ENCODE measurements around the gene SCGB1C1.

SCGB1C1 gene

GRCh38 chr11:207208-207862 is 14.5 kb downstream of the SCGB1C1 start, which contains the start of the genes BET1L and RIC8A:
TSS of gene BET1L (minus strand) at chr11:207399. CDS start at chr11:207321, 78 bp downstream.
TSS of gene RIC8A (plus strand) at chr11:207708. CDS start at chr11:208855, 1,147 bp downstream.
- peak; percentile 99 for DNase-seq (ENCODE audit: low read depth)
- no peak for TF ChIP-seq CTCF (conservative IDR thresholded peaks at IDR 0.05; ENCODE audit: low read length)
- peak within 1 kb of the TSS; percentile 99 for H3K4me3 ChIP-seq (ENCODE audit: low read length)

DNA sequence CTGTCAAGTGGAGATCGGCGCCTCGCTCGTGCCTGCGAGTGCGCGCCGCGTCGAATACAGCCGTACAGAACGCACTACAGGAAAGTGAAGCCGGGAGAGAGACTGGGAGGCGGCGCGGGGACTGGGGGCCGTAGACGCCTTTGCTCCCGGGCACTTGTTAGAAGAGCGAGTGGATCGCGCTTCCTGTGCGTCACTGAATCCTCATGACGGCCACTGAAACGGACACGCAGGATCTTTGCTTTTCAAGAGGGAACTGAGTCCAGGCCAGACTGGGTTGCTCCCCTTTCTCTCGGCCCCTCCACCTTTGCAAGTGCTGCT is 14.9 kb downstream of the SCGB1C1 start:
- peak; percentile 64 for DNase-seq (ENCODE audit: low read depth)
- no peak for TF ChIP-seq CTCF (conservative IDR thresholded peaks at IDR 0.05; ENCODE audit: low read length)
- peak overlapping the region; percentile 99 for H3K4me3 ChIP-seq (ENCODE audit: low read length)

DNA sequence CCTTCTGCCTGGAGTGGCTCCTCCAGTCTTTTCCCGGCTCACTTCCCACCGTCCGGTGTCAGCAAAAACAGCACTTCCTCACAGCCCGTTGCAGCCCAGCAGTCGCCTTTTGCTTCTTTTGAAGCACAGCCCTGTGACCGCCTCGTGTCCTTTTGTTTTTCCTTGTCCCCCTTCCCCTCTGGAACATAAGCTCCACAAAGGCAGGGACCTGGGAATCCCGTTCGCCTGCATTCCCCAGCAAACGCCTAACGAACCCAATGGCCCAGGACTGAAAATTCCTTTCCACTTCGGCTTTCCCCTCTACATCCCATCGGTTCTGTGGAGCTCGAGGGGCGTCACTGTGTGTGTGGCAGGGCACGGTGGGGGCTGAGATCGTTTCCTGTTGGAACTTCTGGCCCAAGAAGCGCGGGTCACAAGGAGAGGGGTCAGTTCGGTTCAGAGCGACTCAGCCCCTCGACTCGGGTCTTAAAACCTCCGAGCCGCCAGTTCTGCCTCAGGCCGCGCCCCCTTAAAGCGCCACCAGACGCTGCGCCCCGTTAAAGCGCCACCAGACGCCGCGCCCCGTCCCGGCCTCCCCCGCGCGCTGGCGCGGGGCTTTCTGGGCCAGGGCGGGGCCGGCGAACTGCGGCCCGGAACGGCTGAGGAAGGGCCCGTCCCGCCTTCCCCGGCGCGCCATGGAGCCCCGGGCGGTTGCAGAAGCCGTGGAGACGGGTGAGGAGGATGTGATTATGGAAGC is 15.5 kb downstream of the SCGB1C1 start:
- H3K4me3 ChIP-seq (ENCODE audit: low read length), result peak overlapping the region; percentile 99
- no peak; the same call in 1 of the 2 replicates for TF ChIP-seq CTCF (conservative IDR thresholded peaks at IDR 0.05; ENCODE audit: low read length)
- DNase-seq (ENCODE audit: low read depth), result peak; percentile 69

GRCh38 chr11:208917-209260 is 16.0 kb downstream of the SCGB1C1 start:
- no peak for DNase-seq (ENCODE audit: low read depth)
- H3K4me3 ChIP-seq (ENCODE audit: low read length), result peak overlapping the region; percentile 99
- TF ChIP-seq CTCF (conservative IDR thresholded peaks at IDR 0.05; ENCODE audit: low read length), result no peak

- peak; percentile 31 for DNase-seq (ENCODE audit: low read depth)
- H3K4me3 ChIP-seq (ENCODE audit: low read length), result peak overlapping the region; percentile 99
- TF ChIP-seq CTCF (conservative IDR thresholded peaks at IDR 0.05; ENCODE audit: low read length), result no peak
Measured at GRCh38 chr11:209275-210121, 16.6 kb downstream of the SCGB1C1 start.

- DNase-seq (ENCODE audit: low read depth), result peak; percentile 87
- TF ChIP-seq CTCF (conservative IDR thresholded peaks at IDR 0.05; ENCODE audit: low read length), result no peak
- H3K4me3 ChIP-seq (ENCODE audit: low read length), result peak overlapping the region; percentile 99
Measured at GRCh38 chr11:210122-210802, 17.4 kb downstream of the SCGB1C1 start.

Data from AG10803 (cell line).